Measurements from ENCODE around the gene ROR2.

Gene ROR2

GRCh38 chr9:91915524-91916263 lies 34.3 kb downstream of the ROR2 start:
- no peaks in the 10 kb centered on the region for H3K27me3 ChIP-seq (ENCODE audit: control insufficient read depth in 3 of 3, insufficient read depth in 3 of 3, low read depth in 1 of 3, low read length in 3 of 3)
- no peak overlapping the region for H3K23ac ChIP-seq (ENCODE audit: low read depth, low read length, poor library complexity)
- H2AK5ac ChIP-seq (ENCODE audit: low read depth, low read length): no peak overlapping the region
- no peak overlapping the region for H3K4me2 ChIP-seq (ENCODE audit: insufficient read depth, low read length, poor library complexity, severe bottlenecking)
- no peak overlapping the region for H2BK120ac ChIP-seq (ENCODE audit: low read depth, low read length)
- no peak overlapping the region for H3K27ac ChIP-seq (replicated peaks; ENCODE audit: low read length)
- H3K4ac ChIP-seq (ENCODE audit: low read length): no peak overlapping the region
- no peak overlapping the region for H3K9ac ChIP-seq (ENCODE audit: low read depth, low read length, poor library complexity)
- no peak overlapping the region for H2BK5ac ChIP-seq (ENCODE audit: low read length)
- H3K4me3 ChIP-seq (ENCODE audit: low read length in 2 of 2): no peak overlapping the region
- no peak overlapping the region for H4K91ac ChIP-seq (ENCODE audit: low read depth, low read length, poor library complexity)
- peaks cover 2% of the 10 kb centered on the region for H3K79me1 ChIP-seq (ENCODE audit: low read depth, low read length)
- H2BK12ac ChIP-seq (ENCODE audit: low read length): no peak overlapping the region
- no peak overlapping the region for H2BK15ac ChIP-seq (ENCODE audit: low read length)
- H3K18ac ChIP-seq (ENCODE audit: low read length): no peak overlapping the region
- H3K4me1 ChIP-seq (ENCODE audit: control insufficient read depth in 2 of 2, insufficient read depth in 1 of 2, low read depth in 1 of 2, low read length in 2 of 2): peaks cover 0 to 6% of the 10 kb centered on the region in 2 donors
- DNase-seq (ENCODE audit: low spot score): no peak
- no CpG with 5 or more reads among the region's 10 CpGs for WGBS, 2 donors (ENCODE audit: extremely low coverage in 2 of 2, insufficient read length in 2 of 2, insufficient replicate concordance in 1 of 2)
- H3K14ac ChIP-seq (ENCODE audit: low read length): no peak overlapping the region
- no peak overlapping the region for H4K8ac ChIP-seq (ENCODE audit: low read depth, low read length)
- H3K9me3 ChIP-seq (replicated peaks in 1 of 2; ENCODE audit: control insufficient read depth in 2 of 2, insufficient read depth in 1 of 2, low read depth in 1 of 2, low read length in 2 of 2): no peaks in the 10 kb centered on the region
- H2AFZ ChIP-seq (ENCODE audit: low read length): no peak overlapping the region
- H3K36me3 ChIP-seq (replicated peaks in 1 of 2; ENCODE audit: control insufficient read depth in 2 of 2, insufficient read depth in 2 of 2, low read length in 2 of 2): peaks cover 0 to 13% of the 10 kb centered on the region in 2 donors

GRCh38 chr9:91914937-91915336 lies 35.1 kb downstream of the ROR2 start:
- Histone ChIP-seq H3K27me3 (ENCODE audit: control insufficient read depth in 3 of 3, insufficient read depth in 3 of 3, low read depth in 1 of 3, low read length in 3 of 3) (no peaks in the 10 kb centered on the region), H3K18ac (ENCODE audit: low read length) (no peak overlapping the region), H2AK5ac (ENCODE audit: low read depth, low read length) (no peak overlapping the region), H3K14ac (ENCODE audit: low read length) (no peak overlapping the region), H3K4me2 (ENCODE audit: insufficient read depth, low read length, poor library complexity, severe bottlenecking) (no peak overlapping the region), H3K36me3 (replicated peaks in 1 of 2; ENCODE audit: control insufficient read depth in 2 of 2, insufficient read depth in 2 of 2, low read length in 2 of 2) (peaks cover 0 to 13% of the 10 kb centered on the region in 2 donors), H2BK120ac (ENCODE audit: low read depth, low read length) (no peak overlapping the region), H2BK5ac (ENCODE audit: low read length) (no peak overlapping the region), H4K91ac (ENCODE audit: low read depth, low read length, poor library complexity) (no peak overlapping the region), H2AFZ (ENCODE audit: low read length) (no peak overlapping the region), H3K4ac (ENCODE audit: low read length) (no peak overlapping the region), H4K8ac (ENCODE audit: low read depth, low read length) (no peak overlapping the region), H2BK15ac (ENCODE audit: low read length) (no peak overlapping the region), H3K9me3 (replicated peaks in 1 of 2; ENCODE audit: control insufficient read depth in 2 of 2, insufficient read depth in 1 of 2, low read depth in 1 of 2, low read length in 2 of 2) (no peaks in the 10 kb centered on the region), H3K23ac (ENCODE audit: low read depth, low read length, poor library complexity) (no peak overlapping the region), H3K4me3 (ENCODE audit: low read length in 2 of 2) (no peak overlapping the region), H2BK12ac (ENCODE audit: low read length) (no peak overlapping the region), H3K9ac (ENCODE audit: low read depth, low read length, poor library complexity) (no peak overlapping the region), H3K4me1 (ENCODE audit: control insufficient read depth in 2 of 2, insufficient read depth in 1 of 2, low read depth in 1 of 2, low read length in 2 of 2) (peaks cover 0 to 1% of the 10 kb centered on the region in 2 donors), H3K27ac (replicated peaks; ENCODE audit: low read length) (no peak overlapping the region), H3K79me1 (ENCODE audit: low read depth, low read length) (peaks cover 2% of the 10 kb centered on the region)
- DNase-seq (ENCODE audit: low spot score): no peak
- no CpG with 5 or more reads among the region's 9 CpGs for WGBS, 2 donors (ENCODE audit: extremely low coverage in 2 of 2, insufficient read length in 2 of 2, insufficient replicate concordance in 1 of 2)

GRCh38 chr9:91914404-91914803 lies 35.6 kb downstream of the ROR2 start:
- no peak overlapping the region for H3K9ac ChIP-seq (ENCODE audit: low read depth, low read length, poor library complexity)
- no peak overlapping the region for H3K18ac ChIP-seq (ENCODE audit: low read length)
- no peak overlapping the region for H3K4me2 ChIP-seq (ENCODE audit: insufficient read depth, low read length, poor library complexity, severe bottlenecking)
- DNase-seq (ENCODE audit: low spot score): no peak
- no peak overlapping the region for H3K4ac ChIP-seq (ENCODE audit: low read length)
- H2AK5ac ChIP-seq (ENCODE audit: low read depth, low read length): no peak overlapping the region
- no peak overlapping the region for H2BK15ac ChIP-seq (ENCODE audit: low read length)
- no CpG with 5 or more reads among the region's 10 CpGs for WGBS, 2 donors (ENCODE audit: extremely low coverage in 2 of 2, insufficient read length in 2 of 2, insufficient replicate concordance in 1 of 2)
- no peak overlapping the region for H2BK120ac ChIP-seq (ENCODE audit: low read depth, low read length)
- H3K23ac ChIP-seq (ENCODE audit: low read depth, low read length, poor library complexity): no peak overlapping the region
- H2BK5ac ChIP-seq (ENCODE audit: low read length): no peak overlapping the region
- H2BK12ac ChIP-seq (ENCODE audit: low read length): no peak overlapping the region
- no peak overlapping the region for H4K8ac ChIP-seq (ENCODE audit: low read depth, low read length)
- H3K14ac ChIP-seq (ENCODE audit: low read length): no peak overlapping the region
- H3K4me3 ChIP-seq (ENCODE audit: low read length in 2 of 2): no peak overlapping the region
- H3K9me3 ChIP-seq (replicated peaks in 1 of 2; ENCODE audit: control insufficient read depth in 2 of 2, insufficient read depth in 1 of 2, low read depth in 1 of 2, low read length in 2 of 2): no peaks in the 10 kb centered on the region
- peaks cover 2% of the 10 kb centered on the region for H3K79me1 ChIP-seq (ENCODE audit: low read depth, low read length)
- no peaks in the 10 kb centered on the region for H3K27me3 ChIP-seq (ENCODE audit: control insufficient read depth in 3 of 3, insufficient read depth in 3 of 3, low read depth in 1 of 3, low read length in 3 of 3)
- H2AFZ ChIP-seq (ENCODE audit: low read length): no peak overlapping the region
- no peak overlapping the region for H4K91ac ChIP-seq (ENCODE audit: low read depth, low read length, poor library complexity)
- H3K27ac ChIP-seq (replicated peaks; ENCODE audit: low read length): no peak overlapping the region
- H3K36me3 ChIP-seq (replicated peaks in 1 of 2; ENCODE audit: control insufficient read depth in 2 of 2, insufficient read depth in 2 of 2, low read length in 2 of 2): peaks cover 0 to 13% of the 10 kb centered on the region in 2 donors
- H3K4me1 ChIP-seq (ENCODE audit: control insufficient read depth in 2 of 2, insufficient read depth in 1 of 2, low read depth in 1 of 2, low read length in 2 of 2): peaks cover 0 to 1% of the 10 kb centered on the region in 2 donors

- no peak overlapping the region for H2AK5ac ChIP-seq (ENCODE audit: low read depth, low read length)
- no peak overlapping the region for H2BK12ac ChIP-seq (ENCODE audit: low read length)
- no peak overlapping the region for H2BK15ac ChIP-seq (ENCODE audit: low read length)
- H2BK120ac ChIP-seq (ENCODE audit: low read depth, low read length): no peak overlapping the region
- no peak overlapping the region for H3K23ac ChIP-seq (ENCODE audit: low read depth, low read length, poor library complexity)
- H3K4ac ChIP-seq (ENCODE audit: low read length): no peak overlapping the region
- WGBS, 2 donors (ENCODE audit: extremely low coverage in 2 of 2, insufficient read length in 2 of 2, insufficient replicate concordance in 1 of 2): no CpG with 5 or more reads among the region's 8 CpGs
- no peak overlapping the region for H3K9ac ChIP-seq (ENCODE audit: low read depth, low read length, poor library complexity)
- H3K27me3 ChIP-seq (ENCODE audit: control insufficient read depth in 3 of 3, insufficient read depth in 3 of 3, low read depth in 1 of 3, low read length in 3 of 3): no peaks in the 10 kb centered on the region
- no peaks in the 10 kb centered on the region for H3K4me1 ChIP-seq (ENCODE audit: control insufficient read depth in 2 of 2, insufficient read depth in 1 of 2, low read depth in 1 of 2, low read length in 2 of 2)
- no peak overlapping the region for H2AFZ ChIP-seq (ENCODE audit: low read length)
- no peak overlapping the region for H4K8ac ChIP-seq (ENCODE audit: low read depth, low read length)
- no peak overlapping the region for H3K27ac ChIP-seq (replicated peaks; ENCODE audit: low read length)
- no peak overlapping the region for H4K91ac ChIP-seq (ENCODE audit: low read depth, low read length, poor library complexity)
- no peaks in the 10 kb centered on the region for H3K9me3 ChIP-seq (replicated peaks in 1 of 2; ENCODE audit: control insufficient read depth in 2 of 2, insufficient read depth in 1 of 2, low read depth in 1 of 2, low read length in 2 of 2)
- no peak overlapping the region for H3K14ac ChIP-seq (ENCODE audit: low read length)
- no peak overlapping the region for H2BK5ac ChIP-seq (ENCODE audit: low read length)
- H3K4me2 ChIP-seq (ENCODE audit: insufficient read depth, low read length, poor library complexity, severe bottlenecking): no peak overlapping the region
- no peak for DNase-seq (ENCODE audit: low spot score)
- H3K18ac ChIP-seq (ENCODE audit: low read length): no peak overlapping the region
- peaks cover 0 to 13% of the 10 kb centered on the region in 2 donors for H3K36me3 ChIP-seq (replicated peaks in 1 of 2; ENCODE audit: control insufficient read depth in 2 of 2, insufficient read depth in 2 of 2, low read length in 2 of 2)
- peaks cover 2% of the 10 kb centered on the region for H3K79me1 ChIP-seq (ENCODE audit: low read depth, low read length)
- no peak overlapping the region for H3K4me3 ChIP-seq (ENCODE audit: low read length in 2 of 2)
Observed at GRCh38 chr9:91913986-91914385, 36.0 kb downstream of the ROR2 start.
